Measurements from ENCODE around the gene PPCS.

DNA sequence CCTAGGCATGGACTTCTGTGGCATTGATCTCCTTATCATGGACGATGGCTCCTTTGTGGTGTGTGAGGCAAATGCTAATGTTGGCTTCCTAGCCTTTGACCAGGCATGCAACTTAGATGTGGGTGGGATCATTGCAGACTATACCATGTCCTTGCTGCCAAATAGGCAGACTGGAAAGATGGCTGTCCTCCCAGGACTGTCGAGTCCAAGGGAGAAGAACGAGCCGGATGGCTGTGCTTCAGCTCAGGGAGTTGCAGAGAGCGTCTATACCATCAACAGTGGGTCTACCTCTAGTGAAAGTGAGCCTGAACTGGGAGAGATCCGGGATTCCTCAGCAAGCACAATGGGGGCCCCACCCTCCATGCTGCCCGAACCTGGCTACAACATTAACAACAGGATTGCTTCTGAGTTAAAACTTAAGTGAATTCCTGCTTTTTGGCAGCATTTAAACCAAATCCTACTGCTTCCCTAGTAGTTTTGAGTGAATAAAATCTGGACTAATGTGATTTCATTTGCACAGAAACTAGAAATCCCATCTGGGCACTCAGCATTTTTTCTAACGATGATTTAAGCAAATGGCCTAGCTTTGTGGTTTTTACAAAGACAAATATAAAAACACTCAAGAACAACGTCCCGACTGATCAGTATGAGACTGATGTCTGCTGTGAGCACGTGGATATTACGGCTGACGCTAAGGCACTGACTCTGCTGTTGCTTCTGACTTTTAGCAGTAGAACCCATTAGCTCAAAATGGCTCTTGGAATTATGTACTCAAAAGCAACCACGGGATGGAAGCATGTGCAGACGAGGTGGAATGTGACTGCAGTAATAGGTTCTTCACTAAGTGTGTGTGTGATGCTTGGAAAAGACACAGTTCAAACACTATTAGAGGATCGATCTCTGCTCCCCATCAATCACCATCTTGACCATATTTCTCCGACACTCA lies 41.5 kb upstream of the PPCS start:
- TF ChIP-seq, protein P1, sequence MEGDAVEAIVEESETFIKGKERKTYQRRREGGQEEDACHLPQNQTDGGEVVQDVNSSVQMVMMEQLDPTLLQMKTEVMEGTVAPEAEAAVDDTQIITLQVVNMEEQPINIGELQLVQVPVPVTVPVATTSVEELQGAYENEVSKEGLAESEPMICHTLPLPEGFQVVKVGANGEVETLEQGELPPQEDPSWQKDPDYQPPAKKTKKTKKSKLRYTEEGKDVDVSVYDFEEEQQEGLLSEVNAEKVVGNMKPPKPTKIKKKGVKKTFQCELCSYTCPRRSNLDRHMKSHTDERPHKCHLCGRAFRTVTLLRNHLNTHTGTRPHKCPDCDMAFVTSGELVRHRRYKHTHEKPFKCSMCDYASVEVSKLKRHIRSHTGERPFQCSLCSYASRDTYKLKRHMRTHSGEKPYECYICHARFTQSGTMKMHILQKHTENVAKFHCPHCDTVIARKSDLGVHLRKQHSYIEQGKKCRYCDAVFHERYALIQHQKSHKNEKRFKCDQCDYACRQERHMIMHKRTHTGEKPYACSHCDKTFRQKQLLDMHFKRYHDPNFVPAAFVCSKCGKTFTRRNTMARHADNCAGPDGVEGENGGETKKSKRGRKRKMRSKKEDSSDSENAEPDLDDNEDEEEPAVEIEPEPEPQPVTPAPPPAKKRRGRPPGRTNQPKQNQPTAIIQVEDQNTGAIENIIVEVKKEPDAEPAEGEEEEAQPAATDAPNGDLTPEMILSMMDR (tag by site-specific recombination; IDR thresholded peaks at IDR 0.05) = no peak
- TF ChIP-seq ZNF548 (tag by site-specific recombination; IDR thresholded peaks at IDR 0.05) = no peak
- TF ChIP-seq ZFP3 (tag by site-specific recombination; IDR thresholded peaks at IDR 0.05; ENCODE audit: low read depth) = no peak
- no peak for TF ChIP-seq ZNF404 (tag by site-specific recombination; IDR thresholded peaks at IDR 0.05)
- no peak for TF ChIP-seq ZIC2 (tag by site-specific recombination; IDR thresholded peaks at IDR 0.05)
- no peak for TF ChIP-seq ZNF626 (tag by site-specific recombination; IDR thresholded peaks at IDR 0.05)
- TF ChIP-seq, protein P2, sequence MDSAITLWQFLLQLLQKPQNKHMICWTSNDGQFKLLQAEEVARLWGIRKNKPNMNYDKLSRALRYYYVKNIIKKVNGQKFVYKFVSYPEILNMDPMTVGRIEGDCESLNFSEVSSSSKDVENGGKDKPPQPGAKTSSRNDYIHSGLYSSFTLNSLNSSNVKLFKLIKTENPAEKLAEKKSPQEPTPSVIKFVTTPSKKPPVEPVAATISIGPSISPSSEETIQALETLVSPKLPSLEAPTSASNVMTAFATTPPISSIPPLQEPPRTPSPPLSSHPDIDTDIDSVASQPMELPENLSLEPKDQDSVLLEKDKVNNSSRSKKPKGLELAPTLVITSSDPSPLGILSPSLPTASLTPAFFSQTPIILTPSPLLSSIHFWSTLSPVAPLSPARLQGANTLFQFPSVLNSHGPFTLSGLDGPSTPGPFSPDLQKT (IDR thresholded peaks at IDR 0.05; ENCODE audit: borderline replicate concordance, low read depth, low read length) = no peak
- TF ChIP-seq GLIS1 (tag by site-specific recombination; IDR thresholded peaks at IDR 0.05) = no peak
- no peak for TF ChIP-seq ZBTB44 (tag by site-specific recombination; IDR thresholded peaks at IDR 0.05)
- TF ChIP-seq ZBTB10 (tag by site-specific recombination; IDR thresholded peaks at IDR 0.05) = no peak
- TF ChIP-seq EGR2 (tag by site-specific recombination; IDR thresholded peaks at IDR 0.05; ENCODE audit: low read depth) = no peak
- no peak for TF ChIP-seq PRDM6 (tag by site-specific recombination; IDR thresholded peaks at IDR 0.05)
- no peak for TF ChIP-seq ZNF138 (tag by site-specific recombination; IDR thresholded peaks at IDR 0.05; ENCODE audit: borderline replicate concordance)

Data from HEK293 (cell line).